ENCODE measurements around the gene TNFSF11.

DNA sequence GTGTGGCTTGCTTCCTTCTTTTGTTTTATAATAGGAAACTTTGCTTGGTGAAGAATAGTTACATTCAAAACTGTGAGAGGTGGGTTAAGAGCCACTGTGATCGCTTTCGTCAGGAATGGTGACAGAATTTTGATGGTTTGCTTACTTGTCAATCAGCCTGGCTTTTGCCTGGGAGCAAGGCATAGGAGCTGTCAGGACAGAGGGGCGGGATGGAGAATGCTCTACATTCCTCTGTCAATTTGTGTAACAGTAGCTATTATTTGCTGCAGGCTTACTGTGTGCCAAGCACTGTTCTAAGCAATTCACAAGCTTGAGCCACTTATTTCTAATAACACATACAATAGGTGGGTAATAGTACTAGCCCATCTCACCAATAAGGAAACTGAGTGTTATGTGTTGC lies 28.1 kb upstream of the TNFSF11 start:
- TF ChIP-seq, protein P1, sequence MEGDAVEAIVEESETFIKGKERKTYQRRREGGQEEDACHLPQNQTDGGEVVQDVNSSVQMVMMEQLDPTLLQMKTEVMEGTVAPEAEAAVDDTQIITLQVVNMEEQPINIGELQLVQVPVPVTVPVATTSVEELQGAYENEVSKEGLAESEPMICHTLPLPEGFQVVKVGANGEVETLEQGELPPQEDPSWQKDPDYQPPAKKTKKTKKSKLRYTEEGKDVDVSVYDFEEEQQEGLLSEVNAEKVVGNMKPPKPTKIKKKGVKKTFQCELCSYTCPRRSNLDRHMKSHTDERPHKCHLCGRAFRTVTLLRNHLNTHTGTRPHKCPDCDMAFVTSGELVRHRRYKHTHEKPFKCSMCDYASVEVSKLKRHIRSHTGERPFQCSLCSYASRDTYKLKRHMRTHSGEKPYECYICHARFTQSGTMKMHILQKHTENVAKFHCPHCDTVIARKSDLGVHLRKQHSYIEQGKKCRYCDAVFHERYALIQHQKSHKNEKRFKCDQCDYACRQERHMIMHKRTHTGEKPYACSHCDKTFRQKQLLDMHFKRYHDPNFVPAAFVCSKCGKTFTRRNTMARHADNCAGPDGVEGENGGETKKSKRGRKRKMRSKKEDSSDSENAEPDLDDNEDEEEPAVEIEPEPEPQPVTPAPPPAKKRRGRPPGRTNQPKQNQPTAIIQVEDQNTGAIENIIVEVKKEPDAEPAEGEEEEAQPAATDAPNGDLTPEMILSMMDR (conservative IDR thresholded peaks at IDR 0.05; ENCODE audit: low read length) = no peak
- TF ChIP-seq EZH2phosphoT487 (IDR thresholded peaks at IDR 0.05; ENCODE audit: borderline replicate concordance, low read depth, low read length) = no peak
